B cell (primary cell): ENCODE measurements around the gene CCR3.

ENCODE experiments used
- CTCF ChIP-seq: fragments of 200-600 bp; IDR thresholded peaks from one replicate; pipeline ENCODE4 v1.8.0; 2022; ENCODE audit warnings: antibody characterized with exemption, mild to moderate bottlenecking
- EZH2 ChIP-seq: IDR thresholded peaks from 2 replicates; pipeline ENCODE4 v1.6.1; 2012; ENCODE audit warnings: borderline replicate concordance, low read depth, mild to moderate bottlenecking, moderate library complexity, low read length; ENCODE audit not compliant: insufficient read depth, poor library complexity, severe bottlenecking

GRCh38 chr3:46284981-46285683, 42.9 kb downstream of the CCR3 start:
- no peak for TF ChIP-seq CTCF
- TF ChIP-seq EZH2 = no peak
